Stimulated activated CD8-positive, alpha-beta memory T cell treated with anti-CD3 and anti-CD28 coated beads, Interleukin-15, amount 100 ng/mL, for 1 hour (primary cell): ENCODE measurements around the gene PFKFB1.
"Not testable (repeated sequence)": the region's sequence is repeated elsewhere in the genome, so short reads cannot be mapped to it uniquely, and the experiment has no call there.

Experiments used
- DNase-seq: peaks from one replicate; pipeline ENCODE4 v3.0.0-alpha.2; 2020; ENCODE audit warnings: low read depth

Gene PFKFB1

GRCh38 chrX:54992911-54993622 lies 921 bp downstream of the PFKFB1 start:
- no peak for DNase-seq

- DNase-seq, result no peak
Observed at GRCh38 chrX:54991706-54992105, 2.3 kb downstream of the PFKFB1 start.

GRCh38 chrX:54983306-54983705 lies 10.7 kb downstream of the PFKFB1 start:
- DNase-seq, result not testable (repeated sequence)

GRCh38 chrX:54980334-54980733 lies 13.7 kb downstream of the PFKFB1 start:
- no peak for DNase-seq

- no peak for DNase-seq
Observed at GRCh38 chrX:54979432-54979831, 14.6 kb downstream of the PFKFB1 start.

GRCh38 chrX:54978448-54978847 lies 15.5 kb downstream of the PFKFB1 start:
- no peak for DNase-seq

GRCh38 chrX:54977387-54977786 lies 16.6 kb downstream of the PFKFB1 start:
- DNase-seq, result no peak

- DNase-seq, result no peak
Observed at GRCh38 chrX:54964766-54965497, 29.1 kb downstream of the PFKFB1 start.

- DNase-seq, result no peak
Observed at GRCh38 chrX:54961750-54962149, 32.2 kb downstream of the PFKFB1 start.

GRCh38 chrX:54950730-54951375 lies 43.1 kb downstream of the PFKFB1 start:
- no peak for DNase-seq

GRCh38 chrX:54945224-54945623 lies 48.8 kb downstream of the PFKFB1 start:
- no peak for DNase-seq

- DNase-seq, result no peak
Observed at GRCh38 chrX:54944816-54945215, 49.2 kb downstream of the PFKFB1 start.

- no peak for DNase-seq
Observed at GRCh38 chrX:54937416-54937815, 56.6 kb downstream of the PFKFB1 start.

GRCh38 chrX:54935306-54935705 lies 58.7 kb downstream of the PFKFB1 start:
- DNase-seq, result no peak

- no peak for DNase-seq
Observed at GRCh38 chrX:54934890-54935289, 59.1 kb downstream of the PFKFB1 start.

- no peak for DNase-seq
Observed at GRCh38 chrX:54934058-54934457, 59.9 kb downstream of the PFKFB1 start.

GRCh38 chrX:54933150-54933826 lies 60.7 kb downstream of the PFKFB1 start:
- DNase-seq, result no peak

- no peak for DNase-seq
Observed at GRCh38 chrX:54931107-54931506, 62.9 kb downstream of the PFKFB1 start.

- DNase-seq, result no peak
Observed at GRCh38 chrX:54930291-54931049, 63.5 kb downstream of the PFKFB1 start.

- DNase-seq, result no peak
Observed at GRCh38 chrX:54928876-54929275, 65.1 kb downstream of the PFKFB1 start.

- no peak for DNase-seq
Observed at GRCh38 chrX:54926978-54927377, 67.0 kb downstream of the PFKFB1 start.

- no peak for DNase-seq
Observed at GRCh38 chrX:54923376-54923775, 70.6 kb downstream of the PFKFB1 start.
